Midbrain (tissue), 1 donor: Measurements from ENCODE around the gene WDR62.

Experiments used
- DNase-seq: peaks from one replicate; lab custom pipeline; 2025; lab: John Stamatoyannopoulos, UW

The WDR62 gene

GRCh38 chr19:36054733-36055686, at the start of gene WDR62:
WDR62 (plus strand) TSS chr19:36054897; CDS start chr19:36054972, 75 bp downstream.
- peak; percentile 97 for DNase-seq

- no peak for DNase-seq
Measured at GRCh38 chr19:36006955-36007354, 47.7 kb upstream of the WDR62 start.

GRCh38 chr19:36008336-36008978, 46.2 kb upstream of the WDR62 start, which contains the start of gene SYNE4:
SYNE4 (minus strand) TSS chr19:36008813; CDS start chr19:36008681, 132 bp downstream.
- DNase-seq, result no peak

DNA sequence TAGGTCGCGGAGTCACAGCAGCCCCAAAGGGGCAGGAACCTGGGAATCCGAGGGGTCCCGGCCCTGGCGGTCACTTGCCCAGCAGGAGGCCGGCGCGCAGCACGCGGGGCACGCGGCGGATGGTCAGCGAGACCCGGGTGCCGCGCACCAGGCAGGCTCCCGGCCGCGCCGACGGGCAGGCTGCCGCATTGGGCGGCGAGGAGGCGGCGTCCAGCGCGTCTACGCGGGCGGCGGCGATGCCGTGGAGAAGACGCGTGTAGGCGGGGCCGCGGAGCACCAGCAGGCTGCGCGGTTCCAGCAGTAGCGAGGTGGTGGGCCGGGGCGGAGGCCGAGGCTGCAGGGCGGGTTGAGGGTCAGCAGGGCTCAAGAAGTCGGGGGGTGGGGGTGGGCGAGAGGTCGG, 45.5 kb upstream of the WDR62 start:
- peak; percentile 54 for DNase-seq

- no peak for DNase-seq
Measured at GRCh38 chr19:36009633-36010379, 44.9 kb upstream of the WDR62 start.

GRCh38 chr19:36010402-36010801, 44.3 kb upstream of the WDR62 start:
- no peak for DNase-seq

- no peak for DNase-seq
Measured at GRCh38 chr19:36013280-36014011, 41.3 kb upstream of the WDR62 start.

DNA sequence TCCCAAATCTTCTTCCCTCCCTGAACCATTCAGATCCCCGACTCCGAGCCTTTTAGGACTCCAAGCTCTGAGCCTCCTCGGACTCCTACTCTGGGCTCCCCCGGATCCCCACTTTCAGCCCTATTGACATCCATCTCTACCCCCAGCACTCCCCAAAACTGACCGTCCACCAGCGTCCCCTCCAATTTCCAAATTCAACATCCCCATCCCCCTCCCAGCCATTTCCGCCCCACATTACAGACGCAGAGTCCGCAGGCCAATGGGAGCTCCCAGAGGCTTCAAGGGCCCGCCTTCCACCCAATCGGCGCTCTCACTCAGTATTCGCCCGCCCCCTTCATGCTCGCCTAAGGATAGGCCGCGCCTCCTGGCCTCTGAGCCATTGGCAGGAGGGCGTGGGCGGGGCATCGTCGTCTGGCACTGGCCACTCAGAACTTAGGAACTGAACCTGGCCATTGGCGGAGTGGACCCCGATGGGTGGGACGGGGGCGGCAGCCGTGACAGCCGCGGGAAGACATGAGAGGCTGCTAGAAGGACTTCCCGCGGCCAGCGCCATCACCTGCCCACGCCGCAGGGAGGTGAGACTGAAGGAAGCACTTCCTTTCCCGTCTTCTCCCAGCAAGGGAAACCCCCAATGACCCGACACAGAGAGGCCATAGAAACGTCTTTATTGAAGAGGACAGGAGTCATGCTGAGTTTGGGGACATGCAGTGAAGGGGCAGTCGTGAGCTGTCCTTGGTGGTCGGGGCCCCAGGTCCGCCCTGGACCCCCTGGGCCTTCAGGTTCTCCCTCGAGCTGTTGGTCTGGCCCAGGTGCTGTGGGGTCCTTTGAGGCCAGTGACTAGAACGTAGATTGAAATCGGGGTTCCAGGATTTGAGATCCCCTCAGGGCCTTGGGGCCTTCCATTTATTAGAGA, 40.4 kb upstream of the WDR62 start, which contains the start of gene ALKBH6:
TSS of gene ALKBH6 (minus strand) at position 202 of the 913 bp plus-strand sequence. CDS start 816 bp downstream, outside the sequence.
- DNase-seq, result peak; percentile 100

DNA sequence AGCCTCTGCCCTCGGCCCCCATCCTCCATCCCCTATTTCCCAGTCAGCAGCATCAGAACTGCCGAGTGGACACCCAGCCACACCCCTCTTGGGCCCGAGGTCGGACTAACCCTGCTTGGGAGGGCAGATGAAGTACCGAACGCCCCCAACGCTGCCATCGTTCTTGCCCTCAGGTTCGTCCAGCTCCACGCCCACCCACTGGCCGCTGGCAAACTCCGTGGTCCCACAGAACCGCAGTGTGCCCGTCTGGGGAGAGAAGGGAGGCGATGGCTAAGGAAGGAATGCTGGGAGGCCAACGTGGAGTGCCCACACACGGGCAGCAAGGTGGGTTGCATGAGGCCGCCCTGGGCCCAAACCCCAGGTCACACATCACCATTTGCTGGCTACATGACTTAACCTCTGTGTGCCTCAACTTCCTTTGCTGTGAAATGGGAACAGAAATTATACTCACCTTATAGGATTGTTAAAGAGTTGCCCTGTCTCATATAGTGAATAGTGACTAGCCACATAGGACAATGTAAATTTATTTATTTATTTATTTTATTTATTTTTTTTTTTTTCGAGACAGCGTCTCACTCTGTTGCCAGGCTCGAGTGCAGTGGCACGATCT, 35.5 kb upstream of the WDR62 start:
- no peak for DNase-seq

- no peak for DNase-seq
Measured at GRCh38 chr19:36023432-36023831, 31.3 kb upstream of the WDR62 start.

DNA sequence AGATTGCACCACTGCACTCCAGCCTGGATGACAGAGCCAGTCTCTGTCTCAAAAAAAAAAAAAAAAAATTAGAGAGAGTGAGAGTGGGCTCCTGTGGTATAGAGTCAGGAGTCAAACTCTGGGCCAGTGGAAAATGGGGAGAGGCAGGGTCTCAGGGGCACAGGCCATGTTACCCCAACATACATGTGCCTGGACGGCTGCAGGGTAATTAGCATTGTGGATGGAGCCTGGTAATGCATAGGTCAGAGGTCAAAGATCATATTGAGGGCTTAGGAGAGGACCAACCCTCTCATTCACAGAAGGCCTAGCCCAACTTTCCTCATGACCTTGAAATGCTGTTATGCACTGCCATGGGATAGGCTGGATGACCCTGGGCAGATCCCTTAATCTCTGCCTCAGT, 29.2 kb upstream of the WDR62 start:
- no peak for DNase-seq

DNA sequence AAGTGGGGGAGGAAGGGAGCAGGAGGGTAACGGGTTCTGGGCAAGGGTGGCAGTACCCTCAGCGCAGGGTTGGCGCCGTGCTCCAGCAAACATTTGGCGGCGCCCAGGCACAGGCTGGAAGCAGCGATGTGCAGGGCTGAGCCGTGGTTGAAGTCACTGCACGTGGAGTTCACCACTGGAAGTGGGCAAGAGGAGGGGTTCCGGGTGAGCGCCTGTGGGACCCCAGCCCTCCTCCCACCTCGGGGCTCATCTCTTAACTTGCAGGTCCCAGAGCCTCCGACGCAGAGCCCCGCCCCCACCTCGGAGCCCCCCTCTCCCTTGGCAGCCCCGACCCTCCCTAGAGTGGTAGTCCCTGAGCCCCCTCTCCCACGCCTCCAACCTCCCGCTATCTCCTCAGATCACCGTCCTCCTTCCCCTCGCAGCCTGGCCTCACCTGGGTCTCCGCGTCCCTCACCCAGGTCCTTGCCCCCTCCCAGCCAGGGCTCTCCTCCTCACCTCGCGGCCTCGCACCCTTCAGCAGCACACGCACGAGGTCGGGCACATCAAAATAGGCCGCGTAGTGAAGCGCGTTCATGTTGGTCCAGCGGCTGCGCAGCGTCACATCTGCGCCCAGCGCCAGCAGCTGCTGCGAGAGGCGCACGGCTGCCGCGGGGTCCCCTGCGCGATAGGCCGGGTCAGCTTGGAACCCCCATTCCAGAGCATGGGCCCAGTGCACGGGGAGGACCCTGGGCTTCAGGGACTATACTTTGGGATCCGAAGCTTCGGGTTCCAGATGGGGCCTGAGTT, 28.4 kb upstream of the WDR62 start:
- DNase-seq, result no peak

- no peak for DNase-seq
Measured at GRCh38 chr19:36027696-36028095, 27.0 kb upstream of the WDR62 start.

DNA sequence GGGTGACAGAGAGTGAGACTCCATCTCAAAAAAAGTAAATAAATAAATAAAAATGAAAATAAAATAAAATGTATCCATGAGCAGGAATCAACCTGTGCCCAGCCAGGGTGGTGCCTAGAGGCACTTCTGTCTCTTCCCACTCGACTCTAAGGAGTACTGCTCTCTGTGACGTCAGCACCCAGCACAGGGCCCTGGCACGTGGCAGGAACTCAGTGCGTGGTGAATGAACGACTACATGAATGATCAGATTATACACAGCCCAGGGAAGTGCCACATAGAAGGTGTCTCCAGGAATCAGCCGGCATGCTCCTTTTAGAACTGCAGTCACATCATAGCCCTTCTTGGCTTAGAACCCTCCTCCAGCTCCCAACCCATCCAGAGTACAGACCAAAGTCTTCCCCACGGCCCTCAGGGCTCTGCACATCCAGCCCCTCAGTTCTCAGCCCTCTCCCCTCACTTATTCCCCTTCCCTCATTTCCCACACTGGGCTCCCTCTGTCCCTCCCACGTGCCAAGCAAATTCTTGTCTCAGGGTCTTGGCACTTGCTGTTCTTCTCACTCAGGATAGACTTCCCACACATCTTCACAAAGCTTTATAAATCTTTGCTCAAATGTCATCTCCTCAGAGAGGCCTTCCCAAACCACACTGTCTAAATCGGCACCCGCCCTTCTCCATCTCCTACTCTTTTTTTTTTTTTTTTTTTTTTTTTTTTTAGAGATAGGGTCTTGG, 26.2 kb upstream of the WDR62 start:
- no peak for DNase-seq

- no peak for DNase-seq
Measured at GRCh38 chr19:36030264-36031148, 24.2 kb upstream of the WDR62 start.

DNA sequence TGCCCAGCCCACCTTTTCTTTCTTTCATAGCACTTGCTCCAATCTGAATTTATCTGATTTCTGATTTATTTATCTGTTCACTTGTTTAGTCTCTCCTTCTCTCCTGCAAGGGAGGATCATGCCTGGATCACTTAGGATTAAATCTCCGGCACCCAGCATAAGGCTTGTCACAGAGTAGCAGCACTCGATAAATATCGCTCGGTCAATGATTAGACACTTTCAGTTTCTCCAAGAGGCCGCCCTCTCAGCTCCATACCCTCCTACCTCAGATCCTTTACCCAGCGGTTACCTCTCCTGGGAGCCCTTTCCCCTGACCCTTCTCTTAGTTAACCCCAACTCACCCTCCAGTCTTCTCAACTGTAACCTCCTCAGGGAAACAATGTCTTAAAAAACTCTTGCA, 23.4 kb upstream of the WDR62 start:
- DNase-seq, result no peak
